ENCODE results near the gene CNTNAP2. TPM values are rescaled to one million over a fixed set of nuclear protein-coding genes. Genes with fewer than 3 reads are reported as not detected.

Gene CNTNAP2
- total and polyA plus RNA-seq, 2 of the 8 experiments (the other 6 are each of a cell fraction or from before 2014, with no cell fraction given), result 27.9 to 71.0 TPM

GRCh38 chr7:146982482-146982881 lies 865.9 kb downstream of the CNTNAP2 start (continued):
- TF ChIP-seq FOSL1 (IDR thresholded peaks at IDR 0.05; ENCODE audit: insufficient read depth, low read depth, low read length) (no peak), EP300 (IDR thresholded peaks at IDR 0.05; ENCODE audit: borderline replicate concordance in 1 of 2, low read depth in 2 of 2, low read length in 2 of 2) (no peak)
